SU-DHL-6 (cell line): ENCODE data around the gene PNPLA3.

Experiments used
- EZH2phosphoT487 ChIP-seq: fragments of 200-600 bp; sonication (generic), shearing (Covaris generic); conservative IDR thresholded peaks from 2 replicates; pipeline ENCODE4 v1.6.1; 2018; ENCODE audit warnings: mild to moderate bottlenecking, antibody characterized with exemption, low read length, moderate library complexity, mixed read lengths
- TF ChIP-seq, protein P1 (sequence below): fragments of 200-600 bp; sonication (generic); IDR thresholded peaks from one replicate; pipeline ENCODE4 v1.5.1; 2017; ENCODE audit warnings: antibody characterized with exemption, mild to moderate bottlenecking, low read length, moderate library complexity; ENCODE audit not compliant: insufficient read depth, poor library complexity, severe bottlenecking

DNA sequence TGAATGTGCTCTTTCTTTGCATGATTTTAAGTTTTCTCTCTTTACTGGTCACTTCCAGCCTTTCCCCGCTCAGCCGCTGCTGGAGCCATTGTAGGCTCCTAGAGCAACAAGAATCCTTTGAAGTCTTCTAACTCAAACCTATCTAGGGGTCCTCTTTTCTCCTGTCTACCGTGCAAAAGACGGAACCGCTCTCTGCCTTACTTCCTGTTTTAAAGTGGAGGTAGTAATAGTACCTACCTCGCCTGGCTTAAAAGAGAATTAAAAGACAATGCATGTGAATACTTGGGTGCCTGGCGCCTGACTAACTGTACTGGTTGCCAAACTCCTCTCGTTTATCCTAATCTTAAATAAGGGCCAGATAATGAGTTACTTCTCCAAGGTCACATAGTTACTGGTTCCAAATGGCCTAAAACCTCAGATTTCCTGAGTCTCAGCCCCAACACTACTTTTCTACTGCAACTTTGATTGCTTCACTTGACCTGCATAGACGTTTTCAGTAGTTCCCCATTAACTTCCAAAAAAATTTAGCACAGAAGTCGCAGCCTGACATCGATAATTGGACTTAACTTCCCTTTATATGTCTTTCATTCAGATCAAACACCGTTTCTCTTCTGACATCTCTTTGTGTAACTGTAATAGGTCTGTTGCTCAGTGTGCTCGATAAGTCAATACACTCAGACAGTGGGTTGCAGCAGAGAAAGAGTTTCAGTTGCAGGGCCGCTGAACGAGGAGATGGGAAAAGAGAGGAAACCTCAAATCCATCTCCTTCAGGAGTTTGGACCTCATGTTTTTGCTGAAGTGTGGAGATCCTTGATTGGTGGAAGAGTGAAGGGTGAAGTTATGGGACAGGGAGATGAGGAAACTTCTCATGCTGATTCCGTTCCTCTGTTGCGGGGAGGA lies 32.5 kb downstream of the PNPLA3 start:
- no peak for TF ChIP-seq EZH2phosphoT487
- TF ChIP-seq, protein P1, sequence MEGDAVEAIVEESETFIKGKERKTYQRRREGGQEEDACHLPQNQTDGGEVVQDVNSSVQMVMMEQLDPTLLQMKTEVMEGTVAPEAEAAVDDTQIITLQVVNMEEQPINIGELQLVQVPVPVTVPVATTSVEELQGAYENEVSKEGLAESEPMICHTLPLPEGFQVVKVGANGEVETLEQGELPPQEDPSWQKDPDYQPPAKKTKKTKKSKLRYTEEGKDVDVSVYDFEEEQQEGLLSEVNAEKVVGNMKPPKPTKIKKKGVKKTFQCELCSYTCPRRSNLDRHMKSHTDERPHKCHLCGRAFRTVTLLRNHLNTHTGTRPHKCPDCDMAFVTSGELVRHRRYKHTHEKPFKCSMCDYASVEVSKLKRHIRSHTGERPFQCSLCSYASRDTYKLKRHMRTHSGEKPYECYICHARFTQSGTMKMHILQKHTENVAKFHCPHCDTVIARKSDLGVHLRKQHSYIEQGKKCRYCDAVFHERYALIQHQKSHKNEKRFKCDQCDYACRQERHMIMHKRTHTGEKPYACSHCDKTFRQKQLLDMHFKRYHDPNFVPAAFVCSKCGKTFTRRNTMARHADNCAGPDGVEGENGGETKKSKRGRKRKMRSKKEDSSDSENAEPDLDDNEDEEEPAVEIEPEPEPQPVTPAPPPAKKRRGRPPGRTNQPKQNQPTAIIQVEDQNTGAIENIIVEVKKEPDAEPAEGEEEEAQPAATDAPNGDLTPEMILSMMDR, result no peak
